ENCODE results near the gene PSMC4.
"Not testable (repeated sequence)": the region's sequence is repeated elsewhere in the genome, so short reads cannot be mapped to it uniquely, and the experiment has no call there.

PSMC4 gene

DNA sequence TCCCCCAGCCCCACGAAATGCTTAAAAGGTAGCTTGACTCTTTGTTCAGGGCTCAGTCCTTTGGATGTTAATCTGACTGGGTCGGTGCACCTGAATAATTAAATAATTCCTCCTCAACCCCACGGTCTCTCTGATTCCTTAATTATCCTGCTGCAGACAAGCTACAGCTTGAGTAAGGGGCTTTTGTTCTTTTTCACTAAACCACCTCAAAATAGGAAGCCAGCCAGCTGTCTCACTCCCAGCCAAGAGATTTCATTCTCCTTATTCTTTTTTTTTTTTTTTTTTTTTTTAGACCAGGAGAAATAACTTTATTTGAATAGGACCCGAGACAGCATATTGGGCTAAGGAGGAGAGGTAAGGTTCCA lies 28.6 kb upstream of the PSMC4 start:
- DNase-seq (ENCODE audit: insufficient read length, low spot score), result no peak
- FAIRE-seq, result no peak

DNA sequence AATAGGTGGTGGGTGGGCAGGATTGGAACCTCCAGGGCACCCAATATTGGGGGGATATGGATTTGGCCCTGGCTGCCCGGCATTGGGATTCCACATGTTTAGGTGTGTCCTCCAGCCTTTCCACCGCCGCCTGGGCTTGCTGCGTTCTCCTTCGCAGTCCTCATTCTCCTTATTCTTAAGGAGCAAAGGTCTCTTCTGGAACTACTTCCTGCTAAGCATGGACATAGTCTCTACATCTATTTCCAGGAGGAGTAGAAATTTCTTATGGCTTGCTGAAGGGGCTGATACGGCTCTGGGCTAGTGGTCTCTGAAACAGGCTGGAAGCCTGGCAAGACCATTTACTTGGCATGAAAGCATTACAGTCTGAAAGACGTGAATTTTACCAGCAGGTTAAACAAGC lies 27.4 kb upstream of the PSMC4 start:
- DNase-seq (ENCODE audit: insufficient read length, low spot score) (no peak), FAIRE-seq (peak; percentile 44)

DNA sequence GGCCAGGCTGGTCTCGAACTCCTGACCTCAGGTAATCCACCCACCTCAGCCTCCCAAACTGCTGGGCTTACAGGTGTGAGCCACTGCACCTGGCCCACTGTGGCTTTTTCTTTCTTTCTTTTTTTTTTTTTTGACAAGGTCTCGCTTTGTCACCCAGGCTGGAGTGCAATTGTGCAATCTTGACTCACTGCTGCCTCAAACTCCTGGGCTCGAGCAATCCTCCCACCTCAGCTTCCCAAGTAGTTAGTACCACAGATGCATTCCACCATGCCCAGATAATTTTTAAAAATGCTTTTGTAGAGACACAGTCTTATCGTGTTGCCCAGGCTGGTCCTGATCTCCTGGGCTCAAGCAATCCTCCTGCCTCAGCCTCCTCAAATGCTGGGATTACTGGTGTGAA lies 24.4 kb upstream of the PSMC4 start:
- FAIRE-seq (no peak), DNase-seq (ENCODE audit: insufficient read length, low spot score) (no peak)

GRCh38 chr19:39949026-39949747 lies 21.8 kb upstream of the PSMC4 start:
- DNase-seq (ENCODE audit: insufficient read length, low spot score) (no peak), FAIRE-seq (no peak)

DNA sequence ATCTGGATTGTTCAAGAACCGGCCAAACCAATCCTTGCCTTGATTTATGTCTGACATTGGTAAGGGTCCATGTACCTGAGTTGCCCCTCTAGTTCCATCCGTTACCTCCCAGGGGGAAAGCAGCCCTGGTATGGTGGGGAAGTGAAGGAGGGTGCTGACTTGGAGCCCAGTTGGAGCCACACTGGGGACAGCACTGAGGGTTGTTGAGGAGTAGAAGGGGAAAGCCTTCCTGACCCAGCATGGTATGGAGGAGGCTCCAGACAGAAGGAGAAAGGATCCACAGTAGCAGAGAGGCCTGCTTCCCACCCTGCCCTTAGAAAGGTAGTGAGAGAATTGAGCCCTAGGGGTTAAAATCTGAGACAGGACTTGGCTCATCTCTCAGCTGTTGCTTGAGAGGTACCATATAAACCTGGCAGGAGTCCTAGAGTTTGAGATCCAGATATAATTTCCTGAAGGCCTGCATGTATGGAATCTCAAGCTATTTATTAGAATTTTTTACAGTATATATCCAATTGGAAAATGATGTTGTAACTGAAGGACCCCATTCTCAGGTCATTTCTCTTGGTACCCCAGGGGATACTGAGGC lies 19.8 kb upstream of the PSMC4 start:
- DNase-seq (ENCODE audit: insufficient read length, low spot score), result no peak
- no peak for FAIRE-seq

GRCh38 chr19:39951686-39952085 lies 19.3 kb upstream of the PSMC4 start:
- FAIRE-seq (no peak), DNase-seq (ENCODE audit: insufficient read length, low spot score) (no peak)

DNA sequence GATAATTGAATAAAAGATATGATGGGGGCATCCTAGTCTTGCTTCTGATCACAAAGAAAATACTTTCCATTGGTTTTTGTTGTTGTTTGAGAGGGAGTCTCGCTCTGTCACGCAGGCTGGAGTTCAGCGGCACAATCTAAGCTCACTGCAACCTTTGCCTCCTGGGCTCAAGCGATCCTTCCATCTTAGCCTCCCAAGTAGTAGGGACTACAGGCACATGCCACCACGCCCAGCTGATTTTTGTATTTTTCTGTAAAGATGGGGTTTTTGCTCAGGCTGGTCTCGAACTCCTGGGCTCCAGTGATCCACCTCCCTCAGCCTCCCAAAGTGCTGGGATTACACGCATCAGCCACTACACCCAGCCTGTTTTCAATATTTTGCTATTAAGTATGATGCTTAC lies 17.1 kb upstream of the PSMC4 start:
- no peak for DNase-seq (ENCODE audit: insufficient read length, low spot score)
- no peak for FAIRE-seq

GRCh38 chr19:39957886-39958285 lies 13.1 kb upstream of the PSMC4 start:
- peak; percentile 47 for FAIRE-seq
- DNase-seq (ENCODE audit: insufficient read length, low spot score), result not testable (repeated sequence)

- DNase-seq (ENCODE audit: insufficient read length, low spot score); FAIRE-seq: not testable (repeated sequence)
Observed at GRCh38 chr19:39958942-39959341, 12.0 kb upstream of the PSMC4 start.

GRCh38 chr19:39959407-39959806 lies 11.6 kb upstream of the PSMC4 start:
- DNase-seq (ENCODE audit: insufficient read length, low spot score); FAIRE-seq: not testable (repeated sequence)

GRCh38 chr19:39963898-39964297 lies 7.1 kb upstream of the PSMC4 start:
- peak; percentile 44 for FAIRE-seq

DNA sequence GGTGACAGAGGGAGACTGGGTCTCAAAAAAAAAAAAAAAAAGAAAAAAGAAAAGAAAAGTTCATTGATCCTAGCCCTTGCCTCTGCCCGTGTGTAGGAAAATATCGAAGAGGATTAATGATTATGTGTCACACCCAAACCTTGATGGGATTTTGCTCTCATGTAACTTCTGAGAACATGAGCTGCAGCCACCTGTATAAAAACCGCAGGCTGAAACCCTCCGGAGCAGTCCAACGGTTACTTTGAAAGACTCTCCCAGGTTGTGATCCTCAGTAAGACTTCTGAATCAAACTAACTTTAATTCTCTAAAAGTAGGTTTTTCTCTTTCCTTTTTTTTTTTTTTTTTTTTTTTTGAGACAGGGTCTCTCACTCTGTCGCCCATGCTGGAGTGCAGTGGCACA lies 4.3 kb upstream of the PSMC4 start:
- DNase-seq (ENCODE audit: insufficient read length, low spot score), result no peak
- FAIRE-seq, result no peak

More at GRCh38 chr19:39963898-39964297, 7.1 kb upstream of the PSMC4 start:
- no peak for DNase-seq (ENCODE audit: insufficient read length, low spot score)

- FAIRE-seq, result no peak
- no peak for DNase-seq (ENCODE audit: insufficient read length, low spot score)
Observed at GRCh38 chr19:39967561-39967960, 3.4 kb upstream of the PSMC4 start.

DNA sequence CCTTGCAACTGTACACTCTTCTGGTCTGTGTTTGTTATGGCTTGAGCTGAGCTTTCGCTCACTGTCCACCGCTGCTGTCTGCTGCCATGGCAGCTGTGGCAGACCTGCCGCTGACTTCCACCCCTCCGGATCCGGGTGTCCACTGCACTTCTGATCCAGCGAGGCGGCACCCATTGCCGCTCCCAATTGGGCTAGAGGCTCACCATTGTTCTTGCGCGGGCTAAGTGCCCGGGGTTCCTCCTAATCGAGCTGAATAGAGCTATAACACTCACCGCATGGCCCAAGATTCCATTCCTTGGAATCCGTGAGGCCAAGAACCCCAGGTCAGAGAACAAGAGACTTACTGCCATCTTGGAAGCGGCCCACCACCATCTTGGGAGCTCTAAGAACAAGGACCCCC lies 2.2 kb upstream of the PSMC4 start:
- FAIRE-seq, result no peak
- no peak for DNase-seq (ENCODE audit: insufficient read length, low spot score)

DNA sequence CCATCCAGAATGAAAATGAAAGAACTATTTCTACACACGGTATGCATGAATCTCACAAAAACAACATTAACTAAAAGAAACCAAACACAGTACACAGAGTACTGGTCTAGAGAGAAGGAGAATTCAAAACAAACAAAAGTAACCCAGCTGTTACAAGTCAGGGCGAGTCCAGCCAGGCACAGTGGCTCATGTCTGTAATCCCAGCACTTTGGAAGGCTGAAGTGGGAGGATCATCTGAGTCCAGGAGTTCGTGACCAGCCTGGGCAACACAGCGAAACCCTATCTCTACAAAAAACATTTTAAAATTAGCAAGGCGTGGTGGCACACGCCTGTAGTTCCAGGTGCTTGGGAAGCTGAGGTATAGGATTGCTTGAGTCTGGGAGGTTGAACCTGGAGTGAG lies 1.7 kb upstream of the PSMC4 start:
- peak; percentile 86 for FAIRE-seq

GRCh38 chr19:39969681-39970424 lies 1.1 kb upstream of the PSMC4 start:
- FAIRE-seq (no peak), DNase-seq (ENCODE audit: insufficient read length, low spot score) (no peak)

More for the DNA sequence above, 1.7 kb upstream of the PSMC4 start:
- DNase-seq (ENCODE audit: insufficient read length, low spot score), result no peak

DNA sequence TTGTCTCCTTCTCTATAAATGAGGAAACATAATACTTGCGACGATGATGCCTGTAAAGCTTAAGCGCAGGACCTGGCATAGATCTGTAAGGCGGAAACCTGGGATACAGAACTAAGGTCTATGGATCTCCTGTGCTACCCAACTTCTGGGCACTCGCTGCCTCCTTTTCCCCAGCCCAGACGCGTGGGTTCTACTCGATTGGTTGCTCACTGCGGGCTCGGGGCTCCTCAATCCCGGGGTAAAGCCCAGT lies 615 bp upstream of the PSMC4 start:
- DNase-seq (ENCODE audit: insufficient read length, low spot score) (peak; percentile 15), FAIRE-seq (no peak)

- FAIRE-seq, result peak; percentile 8
- DNase-seq (ENCODE audit: insufficient read length, low spot score), result no peak
Observed at GRCh38 chr19:39971380-39972035, 543 bp downstream of the PSMC4 start.

- FAIRE-seq (no peak), DNase-seq (ENCODE audit: insufficient read length, low spot score) (no peak)
Observed at GRCh38 chr19:39974377-39975155, 3.6 kb downstream of the PSMC4 start.

- no peak for DNase-seq (ENCODE audit: insufficient read length, low spot score)
- FAIRE-seq, result no peak
Observed at GRCh38 chr19:39982883-39983282, 11.9 kb downstream of the PSMC4 start.
